HFF-Myc (cell line): ENCODE measurements around the gene PLCXD3.

Experiments used
- DNase-seq: peaks from one replicate; pipeline ENCODE4 v3.0.0-alpha.2; 2011; ENCODE audit warnings: low read depth; ENCODE audit errors: extremely low read depth
- H3K4me3 ChIP-seq: replicated peaks from 2 replicates; pipeline ENCODE4 v1.5.1; 2011; ENCODE audit warnings: low read depth, mild to moderate bottlenecking, control low read depth, low read length
- CTCF ChIP-seq: IDR thresholded peaks from 2 replicates; pipeline ENCODE4 v1.5.1; 2012; ENCODE audit warnings: mild to moderate bottlenecking, low read depth, low read length, control low read depth; ENCODE audit errors: missing control alignments

PLCXD3 gene

DNA sequence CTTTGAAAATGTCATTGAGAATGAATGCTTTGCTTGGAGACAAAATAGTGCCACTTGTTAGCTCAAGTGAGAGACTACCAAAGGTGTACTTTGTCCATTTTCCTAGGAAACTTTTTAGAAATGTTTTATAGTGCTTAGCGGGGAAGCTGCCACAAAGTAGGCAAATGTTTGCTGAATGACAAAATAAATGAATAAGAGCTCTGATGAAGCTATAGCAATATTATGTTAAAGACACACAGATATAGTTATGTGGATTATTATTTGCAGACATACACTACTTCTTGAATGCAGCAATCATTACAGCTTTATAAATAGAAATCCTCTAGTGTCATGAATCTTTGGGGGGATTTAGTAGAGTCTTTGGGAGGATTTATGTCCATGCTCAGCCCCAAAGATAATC lies 204.4 kb downstream of the PLCXD3 start:
- no peak for DNase-seq
- H3K4me3 ChIP-seq: no peak overlapping the region
- TF ChIP-seq CTCF: no peak

DNA sequence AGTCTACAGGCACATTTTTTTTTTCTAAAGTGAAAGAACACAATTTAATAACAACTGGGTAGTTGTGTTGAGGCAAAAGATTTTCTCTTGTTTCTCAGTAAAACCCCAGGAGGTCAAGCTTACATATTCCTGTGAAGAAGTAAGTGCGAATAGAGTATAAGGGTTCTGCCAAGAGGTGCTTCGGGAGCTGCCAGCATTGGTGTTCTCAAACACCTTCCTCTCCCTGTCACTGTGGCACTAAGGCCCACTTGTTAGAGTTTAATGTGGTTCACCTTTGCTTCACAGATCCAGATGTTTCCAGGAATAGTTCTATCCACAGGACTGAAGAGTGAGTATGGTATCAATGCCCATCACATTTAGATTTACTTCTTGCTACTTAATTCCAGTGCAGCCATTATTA lies 205.3 kb downstream of the PLCXD3 start:
- H3K4me3 ChIP-seq: no peak overlapping the region
- DNase-seq: no peak
- TF ChIP-seq CTCF: no peak

- TF ChIP-seq CTCF: no peak
- H3K4me3 ChIP-seq: no peak overlapping the region
- DNase-seq: no peak
Observed at GRCh38 chr5:41296066-41296465, 214.3 kb downstream of the PLCXD3 start.

GRCh38 chr5:41291323-41291722 lies 219.1 kb downstream of the PLCXD3 start:
- no peak for TF ChIP-seq CTCF
- DNase-seq: no peak
- no peak overlapping the region for H3K4me3 ChIP-seq

DNA sequence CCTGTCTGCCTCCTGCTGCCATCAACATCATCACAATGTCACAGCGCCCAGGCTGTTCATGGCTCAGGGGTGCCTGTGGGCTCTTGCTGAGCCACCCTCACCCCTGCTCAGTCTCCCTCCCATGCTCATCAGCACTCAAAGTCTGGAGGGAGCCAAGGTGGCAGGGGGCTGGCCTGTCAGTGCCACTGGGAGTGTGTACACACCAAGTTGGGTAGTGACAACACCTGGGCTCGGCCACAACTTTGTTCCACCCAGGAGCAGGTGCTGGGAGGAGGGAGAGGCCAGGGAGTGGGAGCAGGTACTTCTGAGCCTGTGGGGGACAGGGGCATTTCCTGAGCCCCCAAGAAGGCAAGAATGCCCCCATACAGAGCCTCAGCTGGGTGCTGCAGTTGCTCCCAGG lies 219.6 kb downstream of the PLCXD3 start:
- H3K4me3 ChIP-seq: no peak overlapping the region
- TF ChIP-seq CTCF: no peak
- DNase-seq: no peak

GRCh38 chr5:41289970-41290464 lies 220.4 kb downstream of the PLCXD3 start:
- no peak for DNase-seq
- no peak for TF ChIP-seq CTCF

DNA sequence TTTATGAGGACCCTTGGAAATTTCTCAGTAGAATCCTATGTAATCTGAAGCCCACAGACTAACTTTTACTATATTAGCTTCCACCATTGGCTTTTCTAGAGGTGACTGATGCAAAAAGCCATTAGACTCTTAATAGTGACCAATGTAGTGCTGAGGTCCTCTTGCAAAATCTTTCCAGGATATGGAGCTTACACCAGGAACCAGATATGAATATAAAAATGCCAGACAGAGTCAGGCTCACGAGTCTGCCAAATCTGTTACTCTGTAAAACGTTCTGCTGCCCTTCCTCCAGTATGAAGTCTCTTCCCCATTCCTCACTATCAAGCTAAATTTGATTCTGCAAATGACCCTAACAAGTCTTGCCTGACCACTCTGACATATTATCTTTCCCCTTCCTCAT lies 223.7 kb downstream of the PLCXD3 start:
- no peak for TF ChIP-seq CTCF
- no peak for DNase-seq
- no peak overlapping the region for H3K4me3 ChIP-seq

More at GRCh38 chr5:41289970-41290464, 220.4 kb downstream of the PLCXD3 start:
- no peak overlapping the region for H3K4me3 ChIP-seq
